HG03442 (cell line): Measurements from ENCODE around the gene POFUT2.

Experiments
- ATAC-seq: cut with Tn5 transposase; IDR thresholded peaks from one replicate; pipeline ENCODE4 v1.9.1; 2021; ENCODE audit warnings: mild to moderate bottlenecking, moderate library complexity; ENCODE audit not compliant: unreplicated experiment

Gene POFUT2

DNA sequence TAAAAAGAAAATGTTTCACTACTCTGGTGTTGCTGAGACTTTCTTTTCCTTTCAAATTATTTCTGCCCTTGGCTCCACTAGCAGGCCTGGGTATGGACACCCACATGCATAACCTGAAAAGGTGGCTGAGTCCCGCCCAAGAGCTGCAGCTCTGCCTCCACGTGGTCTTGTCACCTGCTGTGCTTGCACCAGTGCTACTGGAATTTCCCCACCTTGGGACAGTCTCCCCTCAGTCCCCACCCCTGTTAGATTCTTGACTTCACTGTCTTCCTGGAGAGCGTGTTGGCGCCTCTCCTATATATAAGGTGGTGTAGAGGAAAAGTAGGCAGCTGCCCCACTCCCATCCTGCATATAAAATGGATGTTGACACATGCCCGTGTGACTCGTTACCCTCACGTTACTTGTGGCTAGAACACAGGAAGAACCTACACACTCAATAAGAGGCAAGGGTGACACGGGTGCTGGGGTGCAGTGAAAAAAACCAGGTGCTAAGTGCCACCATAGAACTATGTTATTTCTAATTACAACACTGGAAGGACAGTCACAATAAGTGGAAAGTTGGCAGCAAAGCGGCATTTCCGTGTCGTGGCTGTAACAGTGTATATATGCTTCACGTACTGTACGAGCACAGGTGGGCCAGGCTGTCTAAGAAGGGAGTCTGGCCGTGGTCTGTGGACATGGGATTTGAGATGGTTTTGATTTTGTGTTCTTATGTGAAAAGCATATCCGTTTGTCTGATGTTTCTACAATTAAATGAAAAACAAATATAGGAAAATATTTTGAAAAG is 61.0 kb downstream of the POFUT2 start:
- no peak for ATAC-seq

DNA sequence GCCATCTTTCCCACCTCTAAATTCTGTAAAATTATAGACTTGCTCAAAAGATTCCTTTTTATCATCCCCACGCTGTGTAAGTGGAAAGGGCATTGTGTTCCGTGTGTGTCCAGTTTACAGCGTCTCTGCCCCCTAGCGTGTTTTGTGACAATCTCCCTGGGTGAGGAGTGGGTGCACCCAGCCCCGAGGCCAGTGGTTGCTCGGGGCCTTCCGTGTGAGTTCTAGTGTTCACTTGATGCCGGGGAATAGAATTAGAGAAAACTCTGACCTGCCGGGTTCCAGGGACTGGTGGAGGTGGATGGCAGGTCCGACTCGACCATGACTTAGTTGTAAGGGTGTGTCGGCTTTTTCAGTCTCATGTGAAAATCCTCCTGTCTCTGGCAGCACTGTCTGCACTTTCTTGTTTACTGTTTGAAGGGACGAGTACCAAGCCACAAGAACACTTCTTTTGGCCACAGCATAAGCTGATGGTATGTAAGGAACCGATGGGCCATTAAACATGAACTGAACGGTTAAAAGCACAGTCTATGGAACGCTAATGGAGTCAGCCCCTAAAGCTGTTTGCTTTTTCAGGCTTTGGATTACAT is 61.9 kb downstream of the POFUT2 start:
- ATAC-seq, result no peak

DNA sequence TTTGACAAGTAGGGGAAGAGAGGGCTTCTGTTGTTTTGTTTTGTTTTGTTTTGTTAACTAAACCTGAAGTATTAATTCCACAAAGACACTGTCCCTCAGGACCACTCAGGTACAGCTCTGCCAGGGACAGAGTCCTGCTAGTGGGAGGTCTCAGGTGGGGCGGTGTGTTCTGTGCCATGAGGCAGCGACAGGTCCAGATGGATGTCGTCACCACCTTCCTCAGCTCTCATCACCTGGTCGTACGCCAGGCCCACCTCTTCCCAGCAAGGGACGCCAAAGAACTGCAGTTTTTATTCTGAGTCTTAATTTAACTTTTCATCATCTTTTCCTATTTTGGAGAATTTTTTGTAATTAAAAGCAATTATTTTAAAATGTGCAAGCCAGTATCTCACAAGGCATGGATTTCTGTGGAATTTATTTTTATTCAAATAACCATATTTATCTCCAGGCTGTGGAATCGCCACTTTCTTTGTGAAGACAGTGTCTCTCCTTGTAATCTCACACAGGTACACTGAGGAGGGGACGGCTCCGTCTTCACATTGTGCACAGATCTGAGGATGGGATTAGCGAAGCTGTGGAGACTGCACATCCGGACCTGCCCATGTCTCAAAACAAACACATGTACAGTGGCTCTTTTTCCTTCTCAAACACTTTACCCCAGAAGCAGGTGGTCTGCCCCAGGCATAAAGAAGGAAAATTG is 62.5 kb downstream of the POFUT2 start:
- ATAC-seq, result no peak

DNA sequence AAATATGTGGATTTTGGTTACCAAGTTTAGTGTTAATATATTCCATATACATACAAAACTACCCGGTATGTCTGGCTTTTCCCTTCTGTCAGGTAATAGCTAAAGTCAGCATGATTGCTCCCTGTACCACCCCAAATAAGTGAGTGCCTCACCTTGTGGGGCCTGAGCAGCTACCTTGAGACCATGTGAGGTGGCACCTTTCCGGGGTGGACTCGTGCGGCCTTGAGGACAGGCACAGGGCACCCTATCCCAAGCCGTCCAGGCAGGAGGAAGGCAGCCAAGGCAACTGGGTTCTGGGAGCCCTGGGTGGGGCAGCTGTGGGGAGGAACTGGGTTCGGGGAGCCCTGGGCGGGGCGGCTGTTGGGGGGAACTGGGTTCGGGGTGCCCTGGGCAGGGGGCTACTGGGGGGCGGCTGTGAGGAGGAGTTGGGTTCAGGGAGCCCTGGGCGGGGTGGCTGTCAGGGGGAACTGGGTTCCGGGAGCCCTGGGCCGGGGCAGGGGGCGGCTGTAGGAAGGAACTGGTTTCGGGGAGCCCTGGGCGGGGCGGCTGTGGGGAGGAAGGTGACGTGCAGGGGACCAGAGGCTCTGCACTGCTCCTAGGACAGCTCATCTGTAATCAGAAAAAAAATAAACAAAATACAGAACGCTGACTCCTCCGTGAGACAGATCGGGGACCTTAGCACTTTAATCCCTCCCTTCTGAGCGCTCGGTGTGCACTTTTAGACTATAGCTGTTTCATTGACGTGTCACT is 63.3 kb downstream of the POFUT2 start:
- no peak for ATAC-seq

DNA sequence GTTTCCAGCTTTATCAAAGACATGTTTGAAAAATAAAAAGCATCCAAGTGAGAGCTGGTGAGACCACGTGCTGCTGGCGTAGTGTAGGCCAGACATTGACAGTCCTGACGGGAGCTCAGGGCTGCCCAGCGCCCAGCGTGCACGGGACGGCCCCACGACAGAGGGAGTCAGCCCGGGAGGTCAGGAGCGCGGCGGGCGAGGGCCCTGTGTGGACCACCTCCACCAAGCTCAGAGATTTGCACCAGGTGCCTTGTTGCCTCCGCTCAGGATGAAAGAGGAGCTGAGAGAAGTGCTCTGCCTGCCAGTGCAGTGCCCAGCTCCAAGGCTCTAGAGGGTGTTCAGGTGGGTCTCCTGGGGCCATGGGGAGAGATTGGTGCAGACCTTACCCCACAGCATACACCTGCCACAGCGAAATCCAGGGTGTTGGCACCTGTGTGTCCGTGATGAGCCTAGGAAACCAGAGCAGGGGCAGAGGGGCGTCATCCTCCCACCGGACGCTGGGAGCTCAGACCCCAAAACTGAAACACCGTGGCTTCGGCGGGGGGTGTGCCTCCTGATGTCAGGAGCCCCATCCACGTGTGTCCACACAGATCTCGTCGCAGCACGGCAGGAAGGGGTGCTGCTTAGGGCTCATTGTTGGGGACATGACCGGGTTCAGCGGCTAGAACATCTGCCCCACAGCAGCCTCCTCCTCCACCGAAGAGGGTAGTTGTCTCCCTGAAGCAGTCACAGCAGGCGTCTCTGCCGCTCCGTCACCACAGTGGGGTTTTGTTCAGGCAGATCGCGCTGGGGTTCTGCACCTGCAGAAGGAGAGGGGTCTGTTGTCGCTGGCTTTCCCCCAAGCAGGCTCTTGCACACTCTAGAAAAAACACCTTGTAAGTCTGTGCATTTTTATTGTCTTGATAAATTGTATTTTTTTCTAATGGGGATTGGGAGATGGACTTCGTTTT is 64.2 kb downstream of the POFUT2 start:
- ATAC-seq, result no peak

DNA sequence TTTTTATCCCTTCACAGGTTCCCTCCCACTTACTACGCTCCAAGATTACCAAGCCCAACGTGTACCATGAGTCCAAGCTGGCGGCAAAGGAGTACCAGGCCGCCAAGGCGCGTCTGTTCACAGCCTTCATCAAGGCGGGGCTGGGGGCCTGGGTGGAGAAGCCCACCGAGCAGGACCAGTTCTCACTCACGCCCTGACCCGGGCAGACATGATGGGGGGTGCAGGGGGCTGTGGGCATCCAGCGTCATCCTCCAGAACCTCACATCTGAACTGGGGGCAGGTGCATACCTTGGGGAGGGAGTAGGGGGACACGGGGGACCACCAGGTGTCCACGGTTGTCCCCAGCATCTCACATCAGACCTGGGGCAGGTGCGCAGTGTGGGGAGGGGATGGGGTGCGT is 65.7 kb downstream of the POFUT2 start:
- no peak for ATAC-seq

DNA sequence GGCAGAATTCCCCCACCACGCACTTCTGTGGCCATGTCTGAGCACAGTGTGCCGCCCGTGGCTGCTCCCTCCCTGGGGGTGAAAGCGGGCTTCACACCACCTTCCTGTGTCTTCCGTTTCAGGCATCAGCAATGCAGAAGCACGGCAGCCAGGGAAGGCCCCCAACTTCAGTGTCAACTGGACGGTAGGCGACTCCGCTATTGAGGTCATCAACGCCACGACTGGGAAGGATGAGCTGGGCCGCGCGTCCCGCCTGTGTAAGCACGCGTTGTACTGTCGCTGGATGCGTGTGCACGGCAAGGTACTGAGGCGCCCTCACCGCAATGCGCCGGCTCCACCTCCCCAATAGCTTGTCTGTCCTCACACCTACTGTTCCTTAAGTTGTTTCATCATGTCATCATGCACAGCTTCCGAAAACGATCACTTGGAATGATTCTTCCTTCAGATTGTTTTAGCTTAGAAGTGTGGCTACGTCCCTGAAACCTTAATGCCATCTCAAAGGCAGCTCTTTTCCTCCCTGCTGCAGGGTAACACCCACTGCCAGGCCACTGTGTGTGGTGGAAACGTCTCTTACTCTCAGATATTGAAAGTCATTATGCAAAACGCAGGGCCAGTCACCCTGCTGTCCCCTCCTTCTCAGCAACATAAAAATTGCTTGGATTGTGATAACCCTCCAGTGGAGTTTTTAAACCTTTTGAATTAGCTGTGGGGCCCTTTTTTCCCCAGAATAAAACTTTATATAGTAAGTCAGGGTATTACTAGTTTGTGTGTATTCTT is 66.8 kb downstream of the POFUT2 start:
- no peak for ATAC-seq

DNA sequence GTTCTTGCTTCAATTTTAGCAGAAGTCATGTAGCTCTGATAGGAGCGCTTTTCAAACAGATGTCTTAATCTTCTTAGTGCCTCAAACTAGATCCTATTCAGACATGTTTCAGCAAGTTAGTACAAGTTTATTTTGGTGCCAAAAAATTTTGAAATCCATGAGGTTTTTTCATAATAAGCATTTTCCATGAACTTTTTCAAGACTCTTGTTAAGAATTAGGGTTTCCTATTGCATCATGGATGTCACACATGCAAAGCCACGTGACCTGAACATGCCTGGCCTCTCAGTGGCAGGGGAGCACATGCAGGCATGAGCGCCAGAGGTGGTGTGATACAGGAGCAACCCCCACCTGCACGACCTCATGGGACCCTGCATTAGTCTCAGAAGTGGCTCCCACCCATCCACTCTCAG is 67.6 kb downstream of the POFUT2 start:
- no peak for ATAC-seq

DNA sequence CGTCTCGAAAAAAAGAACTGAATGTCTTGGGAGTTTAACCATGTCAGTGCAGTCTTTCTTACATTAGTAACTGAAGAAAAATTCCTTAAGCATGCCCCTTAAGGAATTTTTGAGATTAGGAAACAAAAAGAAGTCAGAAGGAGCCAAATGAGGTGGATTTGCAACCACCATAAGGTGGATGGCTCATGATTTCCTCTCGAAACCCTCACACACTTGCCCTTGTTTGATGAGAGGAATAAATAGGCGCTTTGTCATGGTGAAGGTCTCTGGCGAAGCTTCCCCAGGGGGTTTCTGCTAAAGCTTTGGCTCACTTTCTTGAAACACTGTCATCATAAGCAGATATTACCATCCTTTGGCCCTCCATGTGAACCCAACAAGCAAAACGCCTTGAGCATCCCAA is 68.2 kb downstream of the POFUT2 start:
- ATAC-seq, result no peak

DNA sequence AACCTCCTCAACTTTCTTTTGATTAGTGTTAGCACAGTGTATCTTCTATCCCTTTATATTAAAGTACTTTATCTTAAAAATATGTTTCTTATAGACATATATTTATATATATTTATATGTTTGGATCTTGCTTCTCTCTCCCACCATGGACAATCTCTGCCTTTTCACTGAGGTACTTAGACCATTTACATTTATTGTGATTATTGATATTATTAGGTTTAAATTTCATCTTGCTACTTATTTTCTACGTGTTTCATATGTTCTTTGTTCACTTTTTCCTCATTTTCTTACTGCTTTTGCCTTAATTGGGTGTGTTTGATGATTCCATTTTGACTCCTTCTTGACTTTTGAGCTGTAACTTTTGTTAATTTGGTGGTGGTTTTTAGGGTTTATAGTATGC is 70.7 kb downstream of the POFUT2 start:
- no peak for ATAC-seq

DNA sequence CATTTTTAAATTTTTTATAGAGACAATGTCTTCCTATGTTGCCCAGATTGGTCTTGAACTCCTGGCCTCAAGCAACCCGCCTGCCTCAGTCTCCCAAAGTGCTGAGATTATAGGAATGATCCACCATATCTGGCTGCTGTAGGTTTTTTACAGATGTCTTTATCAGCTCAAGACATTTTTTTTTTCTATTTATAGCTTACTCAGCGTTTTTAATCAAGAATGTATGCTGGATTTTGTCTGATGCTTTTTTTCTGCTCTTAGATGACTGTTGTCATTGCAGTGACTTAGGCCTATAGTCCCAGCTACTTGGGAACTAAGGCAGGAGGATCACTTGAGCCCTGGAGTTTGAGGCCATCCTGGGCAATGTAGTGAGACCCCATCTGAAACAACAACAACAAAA is 72.5 kb downstream of the POFUT2 start:
- no peak for ATAC-seq
